GM19351 (cell line): ENCODE data around the gene KIF17.
"Not testable (repeated sequence)": the region's sequence is repeated elsewhere in the genome, so short reads cannot be mapped to it uniquely, and the experiment has no call there.

Source experiments
- ATAC-seq: cut with Tn5 transposase; IDR thresholded peaks from one replicate; pipeline ENCODE4 v1.9.1; 2021; ENCODE audit warnings: mild to moderate bottlenecking, moderate library complexity; ENCODE audit not compliant: unreplicated experiment

Gene KIF17

DNA sequence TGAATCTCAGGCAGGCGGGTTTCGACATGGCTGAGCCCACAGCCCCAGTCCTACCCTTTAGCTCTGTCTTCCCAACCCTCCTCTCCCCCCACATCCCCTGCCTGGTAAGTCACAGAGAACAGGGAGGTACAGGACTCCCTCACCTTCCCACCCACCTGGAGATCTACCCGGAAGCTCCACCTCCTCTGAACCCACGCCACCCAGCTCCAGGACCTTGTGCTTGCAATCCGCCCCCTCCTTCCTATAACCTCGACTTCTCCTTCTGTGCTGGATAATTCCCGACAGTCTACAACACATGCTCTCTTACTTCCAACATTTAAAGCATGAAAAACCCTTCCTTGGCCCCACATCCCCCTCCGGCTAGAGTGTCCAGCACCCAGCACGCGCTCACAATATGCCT is 22.3 kb downstream of the KIF17 start:
- no peak for ATAC-seq

DNA sequence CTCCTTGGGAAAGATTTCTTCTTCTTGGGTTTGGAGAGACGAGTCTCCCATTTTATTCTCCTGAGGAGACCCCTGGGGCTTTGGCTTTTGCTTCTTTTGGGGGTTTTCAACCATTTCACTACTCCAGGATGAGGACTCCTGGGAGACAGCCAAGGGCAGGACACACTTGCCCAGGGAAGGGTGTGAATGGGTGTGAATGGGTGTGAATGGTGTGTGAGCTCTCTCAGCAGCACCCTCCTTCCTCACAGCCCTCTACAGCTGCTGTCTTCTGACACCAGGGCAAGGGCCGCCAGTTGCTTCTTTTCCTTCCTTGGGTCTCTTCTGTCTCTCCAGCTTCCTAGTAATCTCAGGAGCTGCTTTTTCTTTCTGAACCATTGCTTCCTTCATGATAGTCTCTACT is 24.2 kb downstream of the KIF17 start:
- no peak for ATAC-seq

DNA sequence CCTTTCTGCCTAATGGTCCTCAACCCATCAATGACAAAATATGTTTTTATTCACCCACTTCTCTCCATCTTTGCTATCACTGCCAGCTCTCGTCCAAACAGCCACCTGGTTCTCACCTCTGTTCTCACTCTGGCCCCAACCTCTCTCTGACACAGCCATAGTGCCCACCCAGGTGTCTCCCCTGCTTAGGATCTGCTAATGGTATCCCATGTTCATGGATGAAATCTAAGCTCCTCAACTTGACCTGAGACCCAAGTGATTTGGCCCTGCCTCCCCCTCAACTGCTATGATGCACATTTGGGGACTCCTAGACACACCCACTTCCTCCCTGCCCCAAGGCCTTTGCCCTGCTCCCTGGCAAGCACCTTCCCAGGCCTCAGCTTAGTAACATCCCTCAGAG is 25.9 kb downstream of the KIF17 start:
- ATAC-seq: no peak

DNA sequence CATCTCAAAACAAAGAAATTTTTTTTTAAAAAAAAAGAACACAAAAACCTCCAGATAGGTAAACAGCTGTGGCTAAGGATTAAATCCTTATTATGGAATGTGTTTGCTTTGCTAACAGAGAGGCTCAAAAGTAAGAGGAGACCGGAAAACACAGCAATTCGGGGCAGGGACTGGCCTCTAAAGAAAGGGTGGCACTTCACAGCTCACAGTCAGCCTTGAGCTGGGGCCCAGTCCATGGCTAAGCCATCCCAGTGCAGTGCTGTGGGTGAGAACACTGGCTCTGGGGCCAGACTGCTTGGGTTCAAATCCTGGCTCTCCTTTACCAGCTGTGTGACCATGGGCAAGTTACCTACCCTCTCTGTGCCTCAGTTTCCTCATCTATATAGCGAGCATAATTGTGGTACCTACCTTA is 28.2 kb downstream of the KIF17 start:
- no peak for ATAC-seq

DNA sequence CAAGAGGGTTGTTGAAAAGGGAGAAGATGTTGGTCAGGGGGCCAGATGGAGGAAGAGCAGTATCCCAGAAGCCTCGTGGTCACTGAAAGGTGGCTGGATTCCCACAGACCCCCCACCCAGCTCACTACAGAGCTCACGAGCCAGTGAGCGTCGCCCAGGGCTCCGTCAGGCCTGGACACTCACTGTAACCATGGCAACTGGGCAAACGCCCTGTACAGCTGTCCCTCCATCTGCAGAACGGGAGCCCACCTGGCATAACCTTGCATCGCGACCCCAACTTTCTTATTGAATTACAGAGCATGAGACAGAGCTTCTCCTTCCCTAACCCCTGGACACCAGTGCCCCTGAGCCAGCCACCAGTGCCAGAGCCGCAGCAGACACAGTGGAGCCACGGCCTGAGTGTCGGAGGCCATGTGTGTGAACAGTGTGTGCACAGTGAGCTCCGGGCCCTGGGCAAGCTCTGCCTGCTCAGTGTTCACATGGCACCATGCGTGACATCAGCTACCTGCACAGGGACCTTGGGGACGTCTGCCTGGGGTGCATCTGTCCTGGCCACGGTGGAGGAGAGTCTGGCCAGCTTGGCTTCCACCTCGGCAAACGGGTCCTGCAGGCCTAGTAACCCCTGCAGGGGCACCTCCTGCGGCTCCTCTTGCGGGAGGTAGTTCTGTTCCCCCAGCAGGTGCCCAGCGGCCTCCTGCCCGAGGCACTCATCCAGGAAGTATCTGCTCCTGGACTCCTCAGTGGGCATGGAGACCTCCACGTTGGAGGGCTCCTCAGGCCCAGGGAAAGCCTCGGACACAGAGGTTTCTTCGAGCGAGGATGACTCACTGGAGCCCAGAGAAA is 30.7 kb downstream of the KIF17 start:
- ATAC-seq: no peak

DNA sequence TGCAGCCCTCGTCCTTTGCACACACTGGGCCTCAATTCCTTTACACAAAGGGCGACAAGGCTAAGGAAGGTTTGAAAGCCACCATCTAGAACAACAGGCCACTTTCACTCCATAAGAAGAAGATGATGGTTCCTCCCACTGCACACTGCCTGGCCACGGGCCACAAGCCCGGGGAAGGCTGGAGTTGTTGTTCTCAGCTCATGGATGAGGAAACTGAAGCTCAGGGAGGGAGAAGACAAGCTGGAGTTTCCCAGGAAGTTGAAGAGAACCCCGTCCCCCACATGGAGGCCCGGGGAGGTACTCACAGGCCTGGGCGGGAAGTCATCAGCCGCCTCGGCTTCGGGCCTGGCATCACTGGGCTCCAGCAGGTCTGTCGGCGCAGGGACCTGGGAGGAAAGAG is 32.1 kb downstream of the KIF17 start:
- no peak for ATAC-seq

DNA sequence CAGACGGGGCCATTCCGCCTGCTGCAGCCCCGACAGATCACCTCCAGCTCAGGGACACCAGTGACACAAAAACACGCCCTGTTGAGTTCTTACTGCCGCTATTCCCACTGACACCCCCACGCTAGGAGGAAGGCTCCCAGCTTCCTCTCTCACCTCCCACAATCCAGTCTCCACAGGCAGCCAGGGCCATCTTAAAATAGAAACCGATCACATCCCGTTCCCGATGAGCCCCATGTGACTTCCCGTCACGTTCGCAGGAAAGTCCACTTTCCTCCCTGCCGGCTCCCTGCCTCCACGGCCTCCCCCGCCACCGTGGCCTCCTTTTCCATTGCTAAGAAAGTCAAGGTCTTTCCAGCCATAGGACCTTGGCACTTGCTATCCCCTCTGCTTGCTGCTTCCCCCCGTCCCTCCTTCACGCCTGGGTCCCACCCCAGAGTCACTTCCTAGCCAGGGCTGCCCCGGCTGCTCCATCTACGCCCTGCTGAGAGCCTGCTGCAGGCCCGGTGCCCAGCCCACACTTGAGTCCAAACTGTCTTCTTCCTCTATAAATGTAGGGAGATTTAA is 32.6 kb downstream of the KIF17 start:
- no peak for ATAC-seq

DNA sequence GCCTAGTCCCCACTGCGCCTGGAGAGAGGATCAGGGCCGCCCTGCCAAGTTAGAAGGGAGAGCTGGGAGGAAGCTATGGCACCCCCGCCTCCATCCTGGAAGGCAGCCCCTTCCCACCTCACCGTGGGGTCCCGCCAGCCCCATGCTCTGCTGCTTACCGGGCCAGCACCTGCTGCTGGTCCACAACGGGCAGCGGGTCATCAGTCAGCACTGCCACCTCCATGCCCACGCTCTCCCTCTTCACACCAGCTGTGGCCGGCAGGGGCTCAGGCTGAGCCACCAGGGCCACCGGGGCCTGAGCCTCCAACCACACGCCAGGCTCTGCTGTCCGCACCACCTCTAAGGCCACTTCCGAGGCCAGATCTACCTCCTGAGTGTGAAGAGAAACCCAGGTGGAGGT is 33.2 kb downstream of the KIF17 start:
- no peak for ATAC-seq

DNA sequence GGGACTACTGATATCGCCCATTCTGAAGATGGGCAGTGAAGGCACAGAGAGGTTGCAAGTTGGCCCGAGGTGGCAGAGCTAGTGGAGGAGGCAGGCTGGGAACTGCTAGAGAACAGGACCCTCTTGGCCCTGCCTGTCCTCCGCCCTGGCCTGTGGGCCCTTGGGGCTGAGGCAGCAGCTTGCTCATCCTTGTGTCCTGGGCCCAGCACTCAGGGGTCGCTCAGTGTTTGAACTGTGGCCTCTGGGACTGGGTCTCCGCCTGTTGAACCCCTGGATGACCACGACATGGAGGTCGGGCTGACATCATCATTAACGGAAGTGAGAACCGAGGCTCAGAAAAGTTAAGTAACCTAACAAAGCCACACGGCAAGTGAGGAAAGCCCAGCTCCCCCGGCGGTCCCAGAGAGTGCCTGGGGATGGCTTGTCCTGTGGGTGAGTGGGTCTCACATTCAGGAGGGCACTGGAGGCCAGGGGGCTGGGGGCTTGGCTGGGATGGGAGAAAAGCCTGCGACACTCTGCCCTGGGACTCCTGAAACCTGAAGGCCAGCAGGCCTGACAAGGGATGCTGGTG is 33.7 kb downstream of the KIF17 start:
- no peak for ATAC-seq

DNA sequence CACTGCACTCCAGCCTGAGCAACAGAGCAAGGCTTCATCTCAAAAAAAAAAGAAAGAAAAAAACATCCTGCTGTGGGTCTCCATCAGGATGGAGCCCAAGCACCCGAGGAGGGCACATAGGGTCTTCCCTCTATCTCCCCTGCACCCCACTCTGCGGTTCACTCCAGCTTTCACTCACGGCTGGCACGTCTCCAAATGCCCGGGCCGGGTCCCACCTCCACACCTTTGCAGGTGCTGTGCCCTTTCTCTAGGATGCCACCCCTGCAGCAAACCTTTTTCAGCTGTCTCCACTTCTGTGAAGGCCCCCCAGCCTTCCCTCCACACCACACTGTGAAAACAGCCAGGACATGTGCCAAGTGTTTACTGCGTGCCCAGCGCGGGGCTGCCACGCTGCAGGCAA is 34.2 kb downstream of the KIF17 start:
- ATAC-seq: no peak

DNA sequence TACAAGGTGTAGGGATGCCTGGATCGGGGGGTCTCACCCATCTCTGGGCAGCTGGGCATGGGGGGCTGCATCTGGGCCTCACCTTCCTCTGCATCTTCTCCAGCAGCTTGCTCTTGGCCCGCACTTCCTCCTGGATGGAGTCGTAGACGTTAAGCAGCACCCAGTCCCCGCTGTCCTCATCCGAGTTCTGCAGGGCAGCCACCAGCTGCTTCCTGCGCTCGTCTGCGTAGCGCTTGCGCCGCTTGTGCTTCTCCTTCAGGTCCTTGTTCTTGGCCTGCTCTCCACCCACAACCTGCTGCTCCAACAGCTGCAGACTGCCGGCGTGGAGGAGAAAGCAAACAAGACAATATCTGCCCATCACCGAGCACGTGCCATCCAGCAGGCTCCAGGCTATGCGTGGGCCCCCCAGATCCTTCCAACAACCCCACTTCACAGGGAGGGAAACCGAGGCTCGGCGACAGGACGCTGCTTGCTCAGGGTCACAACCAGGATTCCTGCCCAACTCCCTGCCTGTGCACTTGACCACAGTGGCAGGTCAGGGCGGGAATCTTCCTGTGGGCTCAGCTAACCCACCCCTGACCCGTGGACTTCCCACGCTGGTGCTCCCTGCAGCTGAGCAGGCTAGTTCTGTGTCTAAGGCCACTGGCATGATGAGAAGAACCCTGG is 35.1 kb downstream of the KIF17 start:
- ATAC-seq: no peak

DNA sequence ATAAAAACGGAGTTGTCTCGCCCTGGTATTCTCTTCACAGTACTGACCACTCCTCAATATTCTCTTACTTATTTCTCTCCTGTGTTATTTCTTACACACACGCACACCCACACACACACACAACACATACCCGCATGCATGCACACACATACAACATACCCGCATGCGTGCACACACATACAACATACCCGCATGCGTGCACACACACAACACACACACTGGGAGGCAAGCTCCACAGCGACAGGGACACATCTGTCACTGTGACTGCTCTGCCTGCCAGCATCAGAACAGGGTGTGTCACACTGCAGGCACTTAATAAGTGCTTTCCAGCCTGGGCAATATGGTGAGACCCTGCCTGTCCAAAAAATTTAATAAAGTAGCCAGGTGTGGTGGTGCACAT is 35.8 kb downstream of the KIF17 start:
- no peak for ATAC-seq

DNA sequence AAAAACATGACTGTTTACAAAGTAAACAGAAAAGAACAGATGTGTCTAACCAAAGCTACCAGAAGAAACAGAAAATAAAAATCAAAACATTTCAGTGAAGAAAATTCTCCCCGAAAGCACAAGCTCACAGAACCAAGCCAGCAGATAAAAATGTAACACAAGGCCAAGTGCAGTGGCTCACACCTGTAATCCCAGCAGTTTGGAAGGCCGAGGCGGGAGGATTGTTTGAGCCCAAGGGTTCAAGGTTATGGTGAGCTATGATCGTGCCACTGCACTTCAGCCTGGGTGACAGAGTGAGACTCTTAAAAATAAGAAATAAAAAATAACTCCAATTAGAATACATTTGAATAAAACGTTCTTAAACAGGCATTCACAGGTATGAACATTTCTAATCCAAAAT is 37.5 kb downstream of the KIF17 start:
- ATAC-seq: no peak

DNA sequence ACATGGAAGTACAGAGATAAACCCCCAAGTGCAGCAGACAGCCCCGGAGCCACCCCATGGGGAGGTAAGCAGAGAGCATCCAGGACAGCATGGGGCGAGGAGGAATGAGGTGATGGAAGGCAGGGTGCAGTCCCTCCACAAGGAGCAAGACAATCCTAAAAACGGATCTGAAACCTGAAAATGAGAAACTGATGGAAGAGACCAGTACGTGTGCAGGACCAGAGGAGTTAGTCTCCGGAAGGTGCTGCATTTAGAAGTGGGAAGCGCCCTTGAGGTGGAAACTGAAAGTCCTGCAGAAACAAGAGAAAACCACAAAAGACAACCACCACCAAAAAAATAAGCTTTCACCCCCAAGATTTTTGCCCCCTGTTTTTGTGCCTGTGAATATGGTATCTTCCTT is 39.2 kb downstream of the KIF17 start:
- no peak for ATAC-seq

DNA sequence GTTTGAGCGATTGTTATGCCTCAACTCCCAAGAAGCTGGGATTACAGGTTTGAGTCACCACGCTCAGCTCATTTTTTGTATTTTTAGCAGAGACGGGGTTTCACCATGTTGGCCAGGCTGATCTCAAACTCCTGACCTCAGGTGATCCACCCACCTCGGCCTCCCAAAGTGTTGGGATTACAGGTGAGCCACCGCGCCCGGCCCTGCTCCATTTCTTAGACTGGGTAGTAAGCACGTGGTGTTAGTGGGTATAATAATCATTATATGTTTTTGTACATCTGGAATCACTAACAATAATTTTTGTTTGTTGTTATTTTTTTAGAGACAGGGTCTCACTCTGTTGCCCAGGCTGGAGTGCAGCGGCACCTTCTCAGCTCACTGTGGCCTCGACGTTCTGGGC is 44.2 kb downstream of the KIF17 start:
- ATAC-seq: not testable (repeated sequence)

DNA sequence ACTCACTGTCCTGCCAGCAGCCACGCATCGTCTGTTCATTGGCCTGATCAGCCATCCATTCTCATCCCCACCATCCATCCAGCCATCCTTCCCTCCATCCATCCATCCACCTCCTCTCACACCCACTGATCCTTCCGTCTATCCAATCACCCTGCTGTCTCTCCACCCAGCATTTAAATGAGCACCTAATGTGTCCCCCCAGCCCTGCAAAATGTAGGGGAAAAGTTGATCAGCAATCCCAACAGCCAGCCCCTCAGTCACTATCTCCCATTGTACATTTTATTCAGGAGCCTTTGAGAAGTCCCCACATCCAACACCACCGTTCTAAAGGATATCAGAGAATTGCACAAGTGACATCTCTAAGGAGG is 45.6 kb downstream of the KIF17 start:
- no peak for ATAC-seq

DNA sequence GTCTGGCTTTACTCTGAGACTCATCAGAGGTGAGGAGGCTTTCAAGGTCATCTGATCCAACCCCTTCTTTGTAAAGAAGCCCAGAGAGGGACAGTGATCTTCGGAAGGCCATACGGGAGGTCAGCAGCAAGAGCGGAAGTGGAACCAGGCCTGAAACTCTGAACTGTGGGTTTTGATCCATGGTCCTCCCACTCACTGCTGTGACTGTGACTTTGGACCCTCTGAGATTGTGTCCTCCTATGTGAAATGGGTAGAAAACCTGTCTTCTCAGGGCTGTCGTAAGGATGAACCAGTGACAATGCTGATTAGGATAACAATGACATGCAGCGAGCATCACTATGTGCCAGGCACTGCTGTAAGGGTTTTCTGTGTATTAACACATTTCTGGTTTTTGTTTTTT is 46.9 kb downstream of the KIF17 start:
- no peak for ATAC-seq

DNA sequence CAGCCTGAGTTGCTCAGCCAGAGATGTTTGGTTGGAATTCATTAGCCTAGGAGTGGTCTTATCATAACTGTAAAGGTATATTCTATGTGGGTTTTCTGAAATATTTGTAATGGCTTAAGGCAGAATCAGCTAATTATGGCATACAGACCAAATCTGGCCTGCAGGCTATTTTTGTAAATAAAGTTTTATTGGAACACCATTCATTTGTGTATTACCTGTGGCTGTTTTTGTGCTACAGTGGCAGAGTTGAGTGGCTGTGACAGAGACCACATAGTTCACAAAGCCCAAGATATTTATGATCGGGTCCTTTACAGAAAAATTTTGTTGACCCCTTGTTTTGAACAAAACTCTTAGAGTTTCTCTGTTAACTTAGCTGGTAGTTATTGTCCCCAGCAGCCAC is 49.2 kb downstream of the KIF17 start:
- ATAC-seq: no peak

DNA sequence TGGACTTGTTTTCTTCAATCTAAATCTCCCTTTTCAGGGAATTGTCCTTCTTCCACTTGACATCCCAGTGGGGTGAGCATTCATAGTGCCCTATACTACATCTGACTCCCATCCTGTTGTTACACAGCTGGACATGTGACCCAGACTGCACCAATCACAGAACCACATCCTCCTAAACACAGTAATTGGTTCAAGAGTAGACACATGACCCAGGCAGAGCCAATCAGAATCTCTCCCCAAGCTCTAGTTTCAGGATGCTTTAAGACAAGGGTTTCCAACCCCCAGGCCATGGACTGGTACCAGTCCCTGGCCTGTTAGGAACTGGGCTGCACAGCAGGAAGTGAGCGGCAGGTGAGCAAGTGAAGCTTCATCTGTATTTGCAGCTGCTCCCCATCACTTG is 51.0 kb downstream of the KIF17 start:
- no peak for ATAC-seq

DNA sequence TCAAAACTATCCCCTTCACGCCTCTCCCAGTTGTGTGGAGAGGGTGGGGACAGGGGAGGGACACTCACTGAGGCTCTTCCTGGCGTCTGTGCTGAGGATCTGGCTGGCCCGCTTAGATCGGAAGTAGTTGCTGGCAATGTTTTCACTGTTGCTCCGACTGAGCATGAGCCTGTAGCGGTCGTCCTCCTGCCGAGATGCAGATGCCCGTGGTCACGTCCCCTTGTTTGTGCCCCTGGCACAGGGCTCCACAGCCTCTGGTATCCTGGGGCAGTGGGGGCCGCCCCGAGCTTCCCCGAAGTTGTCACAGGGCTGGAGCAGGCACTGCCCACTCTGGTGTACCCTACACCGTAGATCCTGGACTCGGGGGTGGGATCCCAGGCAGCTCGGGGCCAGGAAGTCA is 51.7 kb downstream of the KIF17 start:
- no peak for ATAC-seq

DNA sequence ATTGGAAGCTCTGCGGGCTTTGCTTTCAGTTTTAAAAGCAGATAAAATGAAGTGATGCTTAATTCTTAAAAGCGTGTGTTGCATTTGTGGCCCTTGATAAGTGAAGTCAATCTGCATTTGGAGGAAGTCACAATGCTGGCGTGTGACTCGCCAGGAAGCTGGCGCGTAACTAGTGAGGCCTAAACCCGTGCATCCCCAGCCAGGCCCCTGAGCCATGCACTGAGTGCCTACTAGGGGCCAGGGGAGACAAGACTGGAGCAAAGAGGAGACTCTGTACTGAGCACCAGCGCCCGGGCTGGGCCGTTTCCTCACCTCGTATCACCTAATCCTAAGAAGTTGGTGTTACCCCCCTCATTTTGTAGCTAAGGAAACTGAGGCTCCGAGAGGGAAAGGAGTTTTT is 52.1 kb downstream of the KIF17 start:
- ATAC-seq: no peak
